Measurements from ENCODE around the gene TAF1D.
"Not testable (repeated sequence)": the region's sequence is repeated elsewhere in the genome, so short reads cannot be mapped to it uniquely, and the experiment has no call there.

TAF1D gene

GRCh38 chr11:93741094-93741881 lies at the start of gene TAF1D, which contains the start of gene C11orf54:
Gene TAF1D (minus strand): TSS chr11:93741495. CDS start chr11:93739304, 2,191 bp downstream.
Gene C11orf54 (plus strand): TSS chr11:93741672. CDS start chr11:93747394, 5,722 bp downstream.
- DNase-seq = peak; percentile 98

- DNase-seq = no peak
Observed at GRCh38 chr11:93784935-93785360, 43.7 kb upstream of the TAF1D start.

GRCh38 chr11:93784145-93784934 lies 43.0 kb upstream of the TAF1D start, which contains the start of gene MED17:
Gene MED17 (plus strand): TSS chr11:93784282. CDS start chr11:93784514, 232 bp downstream.
- peak; percentile 96 for DNase-seq

GRCh38 chr11:93783765-93784144 lies 42.5 kb upstream of the TAF1D start:
- DNase-seq = no peak

- no peak for DNase-seq
Observed at GRCh38 chr11:93783362-93783761, 42.1 kb upstream of the TAF1D start.

GRCh38 chr11:93775289-93775688 lies 34.0 kb upstream of the TAF1D start:
- no peak for DNase-seq

GRCh38 chr11:93774560-93774959 lies 33.3 kb upstream of the TAF1D start:
- not testable (repeated sequence) for DNase-seq

- no peak for DNase-seq
Observed at GRCh38 chr11:93773601-93774200, 32.4 kb upstream of the TAF1D start.

GRCh38 chr11:93773045-93773477 lies 31.8 kb upstream of the TAF1D start:
- no peak for DNase-seq

GRCh38 chr11:93772123-93772522 lies 30.8 kb upstream of the TAF1D start:
- DNase-seq = no peak

- DNase-seq = no peak
Observed at GRCh38 chr11:93770160-93770559, 28.9 kb upstream of the TAF1D start.

- no peak for DNase-seq
Observed at GRCh38 chr11:93767018-93767417, 25.7 kb upstream of the TAF1D start.

- DNase-seq = no peak
Observed at GRCh38 chr11:93766504-93766903, 25.2 kb upstream of the TAF1D start.

- DNase-seq = no peak
Observed at GRCh38 chr11:93765551-93765950, 24.3 kb upstream of the TAF1D start.

- no peak for DNase-seq
Observed at GRCh38 chr11:93761910-93762309, 20.6 kb upstream of the TAF1D start.

GRCh38 chr11:93759123-93759522 lies 17.8 kb upstream of the TAF1D start:
- DNase-seq = not testable (repeated sequence)

GRCh38 chr11:93757924-93758865 lies 16.9 kb upstream of the TAF1D start:
- DNase-seq = no peak

- DNase-seq = no peak
Observed at GRCh38 chr11:93757301-93757700, 16.0 kb upstream of the TAF1D start.

- DNase-seq = no peak
Observed at GRCh38 chr11:93756748-93757147, 15.5 kb upstream of the TAF1D start.

- DNase-seq = no peak
Observed at GRCh38 chr11:93753241-93753640, 11.9 kb upstream of the TAF1D start.

- no peak for DNase-seq
Observed at GRCh38 chr11:93751001-93751400, 9.7 kb upstream of the TAF1D start.

GRCh38 chr11:93747122-93747521 lies 5.8 kb upstream of the TAF1D start:
- DNase-seq = no peak
